ENCODE measurements around the gene KRTAP9-2.
"Not testable (repeated sequence)": the region's sequence is repeated elsewhere in the genome, so short reads cannot be mapped to it uniquely, and the experiment has no call there.

GRCh38 chr17:41232399-41233105, 6.1 kb downstream of the KRTAP9-2 start, which contains the start of gene KRTAP9-3:
- not testable (repeated sequence) for TF ChIP-seq USF2 (IDR thresholded peaks at IDR 0.05; ENCODE audit: borderline replicate concordance, low read depth, low read length); GABPA (IDR thresholded peaks at IDR 0.05; ENCODE audit: low read depth); POLR2AphosphoS5 (IDR thresholded peaks at IDR 0.05; ENCODE audit: low read depth, low read length); CTCF (IDR thresholded peaks at IDR 0.05); RFX5 (IDR thresholded peaks at IDR 0.05; ENCODE audit: low read length); TAF1 (IDR thresholded peaks at IDR 0.05; ENCODE audit: borderline replicate concordance, low read depth, low read length); MAX (IDR thresholded peaks at IDR 0.05; ENCODE audit: low read depth); NRF1 (IDR thresholded peaks at IDR 0.05; ENCODE audit: low read depth, low read length); JUND (IDR thresholded peaks at IDR 0.05); RAD21 (IDR thresholded peaks at IDR 0.05; ENCODE audit: low read length); REST (IDR thresholded peaks at IDR 0.05; ENCODE audit: low read depth, low read length); IRF3 (IDR thresholded peaks at IDR 0.05; ENCODE audit: low read depth, low read length)

Measured in SK-N-SH (cell line).